HCT116 (cell line): Measurements from ENCODE around the gene AGAP2. TPM values are rescaled to one million over a fixed set of nuclear protein-coding genes. Genes with fewer than 3 reads are reported as not detected.

ENCODE experiments used
- ATAC-seq: fragments of 200-7000 bp; cut with Tn5 transposase; 2 replicates; pipeline ENCODE4 v1.9.1; 2020; ENCODE audit warnings: mild to moderate bottlenecking, moderate library complexity
- BruUV-seq: library from RNA; stranded (reverse); fragments of 400-500 nt; replicated peaks from 2 replicates; lab custom pipeline; 2021; lab: Mats Ljungman, UMichigan
- CTCF ChIA-PET: fragments of 300-600 bp; sonication (Branson Sonifier 250); formaldehyde crosslinking; loops from one replicate; lab custom pipeline; 2021; ENCODE audit warnings: antibody characterized with exemption; lab: Charles Lee
- POLR2A ChIA-PET: fragments of 300-600, 350-600 bp; sonication (Branson Sonifier 250); formaldehyde crosslinking; loops from one replicate; lab custom pipeline; 2021; ENCODE audit warnings: antibody characterized with exemption; lab: Charles Lee
- RAD21 ChIA-PET, 2 experiments: fragments of 300-600 bp; sonication (Branson Sonifier 250); formaldehyde crosslinking; loops; one replicate each; lab custom pipeline; 2023; ENCODE audit warnings: low total read pairs in 2 of 2; ENCODE audit not compliant: uncharacterized antibody in 2 of 2, unreplicated experiment in 2 of 2, low non-redundant PET in 1 of 2; lab: Charles Lee
- DNase-seq: peaks from one replicate; pipeline ENCODE4 v3.0.0-alpha.2; 2010; ENCODE audit warnings: low read depth, low spot score
- H2AFZ ChIP-seq: fragments of 200-600 bp; shearing (Covaris generic), sonication (generic); 2 replicates; pipeline ENCODE4 v1.6.1; 2017; ENCODE audit warnings: low read depth, mixed run types, mixed read lengths, antibody characterized with exemption, low read length; ENCODE audit not compliant: poor library complexity, severe bottlenecking
- H3K27ac ChIP-seq: 2 replicates; pipeline ENCODE4 v1.5.1; 2012; ENCODE audit warnings: low read depth, low read length
- H3K27me3 ChIP-seq: fragments of 200-600 bp; sonication (generic); 2 replicates; pipeline ENCODE4 v1.6.1; 2016; ENCODE audit warnings: mixed run types, low read length, mixed read lengths; ENCODE audit not compliant: insufficient read depth
- H3K36me3 ChIP-seq, 2 experiments: fragments of 200-500 bp in 1 of 2; fragments of 200-600 bp in 1 of 2; sonication (Bioruptor generic) in 1 of 2; sonication (generic) in 1 of 2; 2 replicates each; pipeline versions ENCODE4 v1.5.1 to v1.6.1; 2014 to 2016; ENCODE audit warnings: low read length in 2 of 2, inconsistent platforms in 1 of 2, mixed read lengths in 1 of 2, mixed run types in 1 of 2; ENCODE audit not compliant: insufficient read depth in 2 of 2, control insufficient read depth in 1 of 2
- H3K4me1 ChIP-seq, 2 experiments: fragments of 200-600 bp in 1 of 2; sonication (generic) in 1 of 2; 2 replicates each; pipeline versions ENCODE4 v1.5.1 to v1.6.1; 2012 to 2017; ENCODE audit warnings: low read length in 2 of 2, inconsistent platforms in 1 of 2, mild to moderate bottlenecking in 1 of 2, mixed read lengths in 1 of 2, mixed run types in 1 of 2, moderate library complexity in 1 of 2; ENCODE audit not compliant: insufficient read depth in 2 of 2, control insufficient read depth in 1 of 2
- H3K4me2 ChIP-seq: fragments of 200-600 bp; sonication (generic); 2 replicates; pipeline ENCODE4 v1.6.1; 2017; ENCODE audit warnings: mixed run types, low read length, mixed read lengths
- H3K4me3 ChIP-seq, 2 experiments: fragments of 200-600 bp in 1 of 2; sonication (generic) in 1 of 2; replicated peaks in 1 of 2; 2 replicates each; pipeline ENCODE4 v1.5.1; 2011 to 2016; ENCODE audit warnings: low read length in 2 of 2, control low read depth in 1 of 2, low read depth in 1 of 2, mild to moderate bottlenecking in 1 of 2, mixed read lengths in 1 of 2, mixed run types in 1 of 2
- H3K79me2 ChIP-seq: fragments of 200-600 bp; sonication (generic); 2 replicates; pipeline ENCODE4 v1.6.1; 2017; ENCODE audit warnings: mild to moderate bottlenecking, mixed run types, low read length, moderate library complexity, mixed read lengths; ENCODE audit not compliant: insufficient read depth
- H3K9ac ChIP-seq: fragments of 200-600 bp; sonication (generic); 2 replicates; pipeline ENCODE4 v1.6.1; 2016; ENCODE audit warnings: low read length, mixed read lengths
- H3K9me2 ChIP-seq: fragments of 200-600 bp; sonication (generic), shearing (Covaris generic); 2 replicates; pipeline ENCODE4 v1.6.1; 2017; ENCODE audit warnings: mixed run types, mild to moderate bottlenecking, moderate library complexity; ENCODE audit not compliant: insufficient read depth
- H3K9me3 ChIP-seq, 2 experiments: fragments of 200-500 bp in 1 of 2; fragments of 200-600 bp in 1 of 2; sonication (Bioruptor generic) in 1 of 2; sonication (generic) in 1 of 2; 2 replicates each; pipeline ENCODE4 v1.6.1; 2014 to 2017; ENCODE audit warnings: low read length in 2 of 2, mixed read lengths in 2 of 2, inconsistent platforms in 1 of 2, low read depth in 1 of 2, mild to moderate bottlenecking in 1 of 2, mixed run types in 1 of 2, moderate library complexity in 1 of 2; ENCODE audit not compliant: control insufficient read depth in 1 of 2, insufficient read depth in 1 of 2
- H4K20me1 ChIP-seq: fragments of 200-600 bp; sonication (generic), shearing (Covaris generic); 2 replicates; pipeline ENCODE4 v1.6.1; 2017; ENCODE audit warnings: mixed run types, mild to moderate bottlenecking, moderate library complexity; ENCODE audit not compliant: insufficient read depth
- ELF1 ChIP-seq: IDR thresholded peaks from 2 replicates; pipeline ENCODE4 v1.6.1; 2012; ENCODE audit warnings: low read depth, borderline replicate concordance
- EZH2phosphoT487 ChIP-seq: fragments of 200-600 bp; IDR thresholded peaks from 2 replicates; pipeline ENCODE4 v1.6.1; 2018; ENCODE audit warnings: antibody characterized with exemption, borderline replicate concordance
- JUND ChIP-seq: IDR thresholded peaks from 2 replicates; pipeline ENCODE4 v1.6.1; 2012
- SP1 ChIP-seq: IDR thresholded peaks from 2 replicates; pipeline ENCODE4 v1.6.1; 2012; ENCODE audit warnings: low read depth
- TCF7L2 ChIP-seq: IDR thresholded peaks from 2 replicates; pipeline ENCODE4 v1.7.0; 2011; ENCODE audit warnings: borderline replicate concordance, inconsistent platforms; ENCODE audit not compliant: insufficient read depth, insufficient read length; ENCODE audit errors: extremely low read depth
- ZFX ChIP-seq: fragments of 450-650 bp; IDR thresholded peaks from 2 replicates; pipeline ENCODE4 v1.6.1; 2017
- intact Hi-C: fragments of 100-400 bp; cut with micrococcal nuclease; formaldehyde crosslinking; loops from 2 replicates; pipeline ENCODE4 v1.10.0; 2022
- total RNA-seq: library from RNA; stranded (reverse); gene quantifications from one replicate; pipeline ENCODE4 v1.2.1, GENCODE V29; 2021; ENCODE audit not compliant: unreplicated experiment
- TF ChIP-seq, protein P1 (sequence below): IDR thresholded peaks from 2 replicates; pipeline ENCODE4 v1.6.1; 2012
- TF ChIP-seq, protein P2 (sequence below): IDR thresholded peaks from 2 replicates; pipeline ENCODE4 v1.6.1; 2012
- TF ChIP-seq, protein P3 (sequence below): IDR thresholded peaks from 2 replicates; pipeline ENCODE4 v1.6.1; 2012; ENCODE audit warnings: low read depth

AGAP2 gene
- total RNA-seq, 1 experiment from 2014 or later: 15.8 TPM

DNA sequence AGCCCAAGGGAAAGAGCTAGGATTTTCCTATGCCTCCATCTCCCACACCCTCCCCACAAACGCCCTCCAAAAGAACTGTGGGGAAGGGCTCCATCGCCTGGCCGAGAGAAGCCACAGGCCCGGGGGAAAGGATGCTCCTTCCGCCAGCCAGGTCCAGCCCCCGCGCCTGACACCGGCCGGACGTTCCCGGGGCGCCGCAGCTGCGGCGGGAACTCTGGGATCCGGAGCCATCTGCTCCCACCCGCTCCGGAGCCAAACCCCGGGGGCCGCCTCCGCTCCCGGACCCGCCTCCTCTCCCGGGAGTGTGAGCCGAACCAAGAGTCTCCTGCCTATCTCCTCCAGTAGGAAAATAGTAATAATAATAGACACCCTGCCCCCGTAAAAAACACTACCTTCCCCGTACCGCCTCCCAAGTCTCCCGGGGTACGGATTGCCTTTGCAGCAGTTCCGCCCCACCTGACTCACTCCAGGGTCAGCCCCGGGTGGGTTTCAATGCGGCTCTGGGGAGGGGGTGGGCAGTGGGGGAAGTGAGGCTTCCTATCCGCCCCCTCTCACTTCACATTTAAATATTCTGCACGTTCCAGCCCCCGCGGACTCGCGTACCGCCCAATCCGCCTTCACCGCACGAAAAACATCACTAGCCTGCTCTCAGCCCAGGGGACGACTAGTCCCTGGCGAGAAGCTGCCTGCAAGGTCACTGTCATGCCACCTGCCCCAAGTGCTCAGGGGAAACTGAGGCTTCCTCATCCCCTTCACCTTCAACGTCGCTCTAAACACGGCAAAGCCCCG is 2.4 kb downstream of the AGAP2 start:
- Histone ChIP-seq H3K79me2 (no peaks in the 10 kb centered on the region), H3K4me3 (no peak overlapping the region), H3K4me1 (peaks cover 0 to 3% of the 10 kb centered on the region in 2 experiments; a peak in 1 of 4 replicates), H3K27me3 (no peaks in the 10 kb centered on the region), H3K9me2 (no peaks in the 10 kb centered on the region), H3K9me3 (no peaks in the 10 kb centered on the region), H4K20me1 (no peaks in the 10 kb centered on the region), H3K36me3 (peaks cover 0 to 8% of the 10 kb centered on the region in 2 experiments; a peak in 3 of 4 replicates), H3K27ac (no peak overlapping the region), H2AFZ (no peak overlapping the region), H3K4me2 (no peak overlapping the region), H3K9ac (no peak overlapping the region)
- TF ChIP-seq, protein P1, sequence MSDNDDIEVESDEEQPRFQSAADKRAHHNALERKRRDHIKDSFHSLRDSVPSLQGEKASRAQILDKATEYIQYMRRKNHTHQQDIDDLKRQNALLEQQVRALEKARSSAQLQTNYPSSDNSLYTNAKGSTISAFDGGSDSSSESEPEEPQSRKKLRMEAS: no peak
- TF ChIP-seq TCF7L2: no peak
- no peak for TF ChIP-seq EZH2phosphoT487
- TF ChIP-seq, protein P2, sequence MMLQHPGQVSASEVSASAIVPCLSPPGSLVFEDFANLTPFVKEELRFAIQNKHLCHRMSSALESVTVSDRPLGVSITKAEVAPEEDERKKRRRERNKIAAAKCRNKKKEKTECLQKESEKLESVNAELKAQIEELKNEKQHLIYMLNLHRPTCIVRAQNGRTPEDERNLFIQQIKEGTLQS: no peak
- TF ChIP-seq JUND: no peak
- no peak for TF ChIP-seq ELF1
- TF ChIP-seq, protein P3, sequence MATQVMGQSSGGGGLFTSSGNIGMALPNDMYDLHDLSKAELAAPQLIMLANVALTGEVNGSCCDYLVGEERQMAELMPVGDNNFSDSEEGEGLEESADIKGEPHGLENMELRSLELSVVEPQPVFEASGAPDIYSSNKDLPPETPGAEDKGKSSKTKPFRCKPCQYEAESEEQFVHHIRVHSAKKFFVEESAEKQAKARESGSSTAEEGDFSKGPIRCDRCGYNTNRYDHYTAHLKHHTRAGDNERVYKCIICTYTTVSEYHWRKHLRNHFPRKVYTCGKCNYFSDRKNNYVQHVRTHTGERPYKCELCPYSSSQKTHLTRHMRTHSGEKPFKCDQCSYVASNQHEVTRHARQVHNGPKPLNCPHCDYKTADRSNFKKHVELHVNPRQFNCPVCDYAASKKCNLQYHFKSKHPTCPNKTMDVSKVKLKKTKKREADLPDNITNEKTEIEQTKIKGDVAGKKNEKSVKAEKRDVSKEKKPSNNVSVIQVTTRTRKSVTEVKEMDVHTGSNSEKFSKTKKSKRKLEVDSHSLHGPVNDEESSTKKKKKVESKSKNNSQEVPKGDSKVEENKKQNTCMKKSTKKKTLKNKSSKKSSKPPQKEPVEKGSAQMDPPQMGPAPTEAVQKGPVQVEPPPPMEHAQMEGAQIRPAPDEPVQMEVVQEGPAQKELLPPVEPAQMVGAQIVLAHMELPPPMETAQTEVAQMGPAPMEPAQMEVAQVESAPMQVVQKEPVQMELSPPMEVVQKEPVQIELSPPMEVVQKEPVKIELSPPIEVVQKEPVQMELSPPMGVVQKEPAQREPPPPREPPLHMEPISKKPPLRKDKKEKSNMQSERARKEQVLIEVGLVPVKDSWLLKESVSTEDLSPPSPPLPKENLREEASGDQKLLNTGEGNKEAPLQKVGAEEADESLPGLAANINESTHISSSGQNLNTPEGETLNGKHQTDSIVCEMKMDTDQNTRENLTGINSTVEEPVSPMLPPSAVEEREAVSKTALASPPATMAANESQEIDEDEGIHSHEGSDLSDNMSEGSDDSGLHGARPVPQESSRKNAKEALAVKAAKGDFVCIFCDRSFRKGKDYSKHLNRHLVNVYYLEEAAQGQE: no peak
- TF ChIP-seq SP1: no peak
- TF ChIP-seq ZFX: no peak
- no TSS peak for BruUV-seq
- POLR2A ChIA-PET: no interaction called here
- RAD21 ChIA-PET: no interaction called here
- CTCF ChIA-PET: no interaction called here
- ATAC-seq (no peak), DNase-seq (no peak)
- intact Hi-C loops: no loop called here
